Putamen (tissue), 1 donor: Measurements from ENCODE around the gene RPS6KB1.
"Not testable (repeated sequence)": the region's sequence is repeated elsewhere in the genome, so short reads cannot be mapped to it uniquely, and the experiment has no call there.

Experiments used
- DNase-seq: peaks from one replicate; pipeline ENCODE4 v3.0.0-alpha.2; 2016; ENCODE audit warnings: low spot score

The RPS6KB1 gene

DNA sequence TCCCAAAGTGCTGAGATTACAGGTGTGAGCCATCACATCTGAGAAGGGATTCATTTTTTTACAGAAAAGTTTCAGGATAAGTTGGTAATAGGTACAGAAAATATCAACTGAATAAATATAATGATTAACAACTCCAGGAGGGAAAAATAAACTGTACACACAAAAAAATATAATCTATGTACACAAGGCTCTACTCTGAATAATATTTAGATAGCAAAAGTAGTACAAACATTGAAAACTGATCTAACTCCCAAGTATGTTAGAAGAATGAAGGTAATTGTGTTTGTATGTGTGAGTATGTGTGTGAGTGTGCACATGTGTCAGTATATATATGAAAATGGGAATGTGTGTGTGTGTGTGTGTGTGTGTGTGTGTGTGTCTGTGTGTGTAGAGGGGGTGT, 20.6 kb upstream of the RPS6KB1 start:
- no peak for DNase-seq

DNA sequence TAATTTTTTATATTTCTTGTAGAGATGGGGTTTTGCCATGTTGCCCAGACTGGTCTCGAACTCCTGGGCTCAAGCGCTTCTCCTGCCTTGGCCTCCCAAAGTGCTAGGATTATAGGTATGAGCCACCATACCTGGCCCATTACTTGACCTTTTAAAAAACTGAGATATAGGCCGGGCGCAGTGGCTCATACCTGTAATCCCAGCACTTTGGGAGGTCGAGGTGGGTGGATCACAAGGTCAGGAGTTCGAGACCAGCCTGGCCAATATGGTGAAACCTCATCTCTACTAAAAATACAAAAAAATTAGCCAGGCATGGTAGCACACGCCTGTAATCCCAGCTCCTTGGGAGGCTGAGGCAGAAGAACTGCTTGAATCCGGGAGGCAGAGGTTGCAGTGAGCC, 19.5 kb upstream of the RPS6KB1 start:
- DNase-seq, result not testable (repeated sequence)

- no peak for DNase-seq
Measured at GRCh38 chr17:59874376-59874775, 18.5 kb upstream of the RPS6KB1 start.

DNA sequence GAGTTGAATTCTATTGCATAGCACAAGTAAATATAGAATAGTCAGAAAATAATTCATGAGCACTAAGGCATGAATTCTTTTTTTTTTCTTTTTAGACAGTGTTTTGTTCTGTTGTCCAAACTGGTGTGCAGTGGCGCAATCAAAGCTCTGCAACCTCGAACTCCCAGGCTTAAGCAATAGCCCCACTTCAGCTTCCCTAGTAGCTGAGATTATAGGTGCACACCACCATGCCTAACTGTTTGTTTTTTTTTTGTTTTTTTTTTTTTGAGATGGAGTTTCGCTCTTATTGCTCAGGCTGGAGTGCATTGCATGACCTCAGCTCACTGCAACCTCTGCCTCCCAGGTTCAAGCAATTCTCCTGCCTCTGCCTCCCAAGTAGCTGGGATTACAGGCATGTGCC, 16.8 kb upstream of the RPS6KB1 start:
- DNase-seq, result no peak

DNA sequence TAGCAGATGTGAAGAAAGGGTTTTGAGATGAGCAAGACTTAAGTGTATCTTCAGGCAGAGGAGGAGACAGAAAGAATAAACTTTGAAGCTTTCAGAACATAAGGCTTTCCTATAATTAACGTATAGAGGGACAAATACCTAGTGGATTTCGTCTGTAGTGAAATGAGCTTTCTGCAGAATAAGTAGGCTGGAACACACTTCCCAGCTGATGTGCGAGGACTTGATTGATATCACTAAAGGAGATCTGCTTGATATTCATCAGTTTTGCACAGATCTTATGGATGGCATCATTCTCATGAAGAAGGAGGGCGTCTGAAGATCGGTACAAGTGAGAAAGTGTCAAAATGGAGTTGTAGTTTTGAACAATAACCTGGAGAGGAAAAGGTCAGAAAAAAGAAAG, 15.0 kb upstream of the RPS6KB1 start:
- no peak for DNase-seq

GRCh38 chr17:59878624-59879023, 14.3 kb upstream of the RPS6KB1 start:
- no peak for DNase-seq

DNA sequence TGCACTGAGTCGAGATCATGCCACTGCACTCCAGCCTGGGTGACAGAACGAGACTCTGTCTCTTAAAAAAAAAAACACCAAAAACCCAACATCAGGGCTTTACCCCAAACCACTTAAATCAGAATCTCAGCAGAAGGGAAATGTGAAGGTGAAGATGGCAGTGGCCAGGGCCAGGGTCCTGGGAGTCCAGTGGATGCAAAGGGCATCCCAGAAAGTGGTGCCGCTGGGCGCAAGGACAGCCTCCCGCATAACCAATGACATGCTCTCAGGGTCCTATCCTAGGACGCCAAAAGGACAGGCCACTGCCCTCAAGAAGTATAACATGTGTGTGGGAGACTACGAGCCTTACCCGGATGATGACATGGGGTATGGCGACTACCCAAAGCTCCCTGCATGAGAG, 8.1 kb upstream of the RPS6KB1 start:
- no peak for DNase-seq

DNA sequence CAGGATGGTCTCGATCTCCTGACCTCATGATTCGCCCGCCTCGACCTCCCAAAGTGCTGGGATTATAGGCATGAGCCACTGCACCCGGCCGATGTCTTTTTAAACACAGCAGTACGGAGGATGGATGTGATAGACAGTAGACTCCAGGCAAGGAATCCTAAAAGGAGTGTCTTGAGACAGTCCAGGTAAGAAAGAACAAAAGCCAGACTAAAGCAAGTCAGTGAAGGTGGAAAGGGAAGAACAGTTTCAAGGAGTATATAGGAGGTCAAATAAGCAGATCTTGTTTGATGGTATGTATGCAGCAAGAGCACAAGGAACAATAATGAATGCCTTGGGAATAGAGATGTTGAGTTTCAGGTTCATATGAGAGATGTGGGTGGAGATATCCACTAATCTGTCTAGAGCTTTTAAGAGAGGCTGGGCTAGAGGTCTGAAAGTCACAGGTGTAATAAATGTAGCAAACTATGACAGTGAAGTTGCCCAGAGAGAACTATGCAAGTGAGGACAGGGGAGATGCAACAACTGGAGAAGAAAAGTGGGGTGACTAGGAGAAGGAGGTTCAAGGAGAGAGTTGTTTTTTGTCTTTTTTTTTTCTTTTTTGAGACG, 4.7 kb upstream of the RPS6KB1 start:
- DNase-seq, result no peak

DNA sequence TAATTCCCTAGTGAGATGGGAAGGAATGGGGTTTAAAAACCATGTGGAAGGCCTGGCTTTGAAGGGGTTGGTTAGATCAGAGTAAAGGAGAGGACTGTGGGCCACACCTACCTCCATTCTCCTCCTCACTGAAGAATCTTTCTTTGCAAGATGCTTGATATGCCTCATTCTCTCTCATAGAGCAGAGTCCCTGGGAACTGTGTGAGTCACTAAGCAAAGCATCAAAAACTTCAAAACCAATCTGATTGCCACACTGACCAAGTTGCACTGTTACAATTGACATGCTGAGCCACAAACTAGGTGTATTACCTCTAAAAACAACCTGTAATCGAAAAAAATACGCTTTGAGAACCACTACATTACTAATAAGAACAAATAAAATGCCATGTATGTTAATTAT, 2.2 kb upstream of the RPS6KB1 start:
- DNase-seq, result no peak

DNA sequence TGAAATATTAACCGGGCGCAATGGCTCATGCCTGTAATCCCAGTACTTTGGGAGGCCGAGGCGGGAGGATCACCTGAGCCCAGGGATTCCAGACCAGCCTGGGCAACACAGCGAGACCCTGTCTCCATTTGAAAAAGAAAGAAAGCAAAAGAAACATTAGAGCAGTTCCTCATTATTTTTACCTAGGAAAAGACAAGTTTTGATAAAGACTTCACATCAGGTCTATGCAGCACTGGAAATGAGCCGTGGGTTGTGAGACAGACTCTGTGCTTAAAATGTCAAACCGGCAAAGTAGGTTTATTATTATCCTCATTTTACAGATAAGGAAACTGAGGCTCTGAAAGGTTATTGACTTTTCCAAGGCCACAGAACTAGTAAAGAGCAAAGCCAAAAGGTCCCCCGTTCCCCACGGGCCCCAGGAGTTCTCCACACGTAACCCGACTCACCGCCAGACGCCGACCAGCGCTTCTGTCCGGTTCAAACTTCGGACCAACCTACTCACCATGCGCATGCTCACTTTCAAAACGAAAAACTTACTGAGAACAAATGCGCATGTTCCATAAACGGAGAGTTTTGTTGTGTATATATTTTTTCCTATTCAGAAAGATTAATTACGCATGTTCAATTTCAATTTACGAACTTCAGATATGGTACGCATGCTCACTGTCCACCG, 534 bp upstream of the RPS6KB1 start:
- DNase-seq, result peak; percentile 11

- peak; percentile 26 for DNase-seq
Measured at GRCh38 chr17:59893676-59894100, 767 bp downstream of the RPS6KB1 start.

DNA sequence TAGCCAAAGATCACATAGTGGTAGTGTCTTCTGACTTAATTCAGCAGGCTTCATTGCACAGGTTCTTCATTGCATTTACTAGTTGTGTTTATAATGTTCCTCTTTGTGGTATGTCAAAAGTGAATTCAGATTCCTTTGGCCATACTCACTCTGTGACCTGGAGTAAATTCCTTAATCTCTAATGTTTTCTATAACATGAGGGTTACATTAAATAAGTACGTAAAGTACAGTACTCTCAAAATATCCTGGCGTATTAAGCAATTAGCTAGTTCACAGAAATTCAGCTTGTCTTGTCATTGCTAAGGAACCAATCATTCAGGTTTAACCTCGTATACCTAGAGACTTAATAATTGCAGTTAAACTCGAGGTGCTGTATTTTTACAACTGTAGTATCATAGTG, 4.2 kb downstream of the RPS6KB1 start:
- no peak for DNase-seq

DNA sequence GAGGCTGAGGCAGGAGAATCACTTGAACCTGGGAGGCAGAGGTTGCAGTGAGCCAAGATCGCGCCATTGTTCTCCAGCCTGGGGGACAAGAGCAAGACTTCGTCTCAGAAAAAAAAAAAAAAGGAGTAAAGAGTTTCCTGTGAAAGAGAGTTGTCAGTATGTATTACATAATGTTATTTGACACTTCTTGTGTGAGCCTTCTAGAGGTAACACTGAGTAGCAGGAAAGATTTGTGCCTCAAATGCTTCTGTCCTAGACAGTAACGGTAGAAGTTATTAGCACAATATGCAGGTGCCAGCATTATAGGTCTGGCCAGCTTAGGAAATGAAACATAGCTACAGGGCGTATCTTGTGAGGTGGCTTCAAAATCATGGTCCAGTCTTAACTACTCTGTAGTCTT, 6.2 kb downstream of the RPS6KB1 start:
- no peak for DNase-seq

DNA sequence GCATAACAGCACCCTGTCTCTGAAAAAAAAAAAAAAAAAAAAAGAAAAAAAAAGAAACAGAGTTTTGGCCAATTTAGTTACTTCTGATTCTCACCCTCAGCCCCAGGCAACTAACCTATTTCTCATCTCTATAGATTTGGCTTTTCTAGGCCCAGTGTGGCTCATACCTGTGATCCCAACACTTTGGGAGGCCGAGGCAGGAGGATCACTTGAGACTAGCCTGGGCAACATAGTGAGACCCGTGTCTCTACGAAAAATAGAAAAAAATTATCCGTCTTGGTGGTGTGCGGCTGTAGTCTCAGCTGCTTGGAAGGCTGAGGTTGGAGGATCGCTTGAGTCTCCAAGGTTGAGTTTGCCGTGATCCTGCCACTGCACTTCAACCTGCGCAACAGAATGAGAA, 8.7 kb downstream of the RPS6KB1 start:
- no peak for DNase-seq

GRCh38 chr17:59903455-59903854, 10.5 kb downstream of the RPS6KB1 start:
- DNase-seq, result no peak

- no peak for DNase-seq
Measured at GRCh38 chr17:59907467-59907866, 14.5 kb downstream of the RPS6KB1 start.

DNA sequence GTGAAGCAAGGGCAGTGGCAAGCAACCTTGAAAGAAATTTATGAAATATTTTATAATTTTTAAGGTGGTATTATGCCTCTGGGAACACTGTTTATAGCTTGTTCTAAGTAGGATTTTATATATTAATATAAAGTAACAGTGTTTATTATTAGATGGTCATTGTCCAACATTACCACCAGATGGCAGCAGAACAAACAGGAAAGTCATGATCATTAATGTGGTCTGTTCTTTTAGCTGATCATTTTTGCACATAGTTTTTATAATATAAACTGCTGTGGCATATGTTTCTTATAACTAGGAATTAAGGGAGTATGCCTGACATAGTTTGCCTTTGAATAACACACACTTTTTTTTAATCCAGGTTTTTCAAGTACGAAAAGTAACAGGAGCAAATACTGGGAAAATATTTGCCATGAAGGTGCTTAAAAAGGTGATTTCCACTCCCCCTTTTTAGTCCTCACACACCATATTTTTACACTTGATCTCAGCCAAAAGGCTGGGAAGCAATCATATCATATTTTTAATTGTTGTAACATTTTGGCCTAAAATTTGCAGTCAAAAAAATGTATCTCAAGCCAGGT, 21.4 kb downstream of the RPS6KB1 start:
- no peak for DNase-seq

DNA sequence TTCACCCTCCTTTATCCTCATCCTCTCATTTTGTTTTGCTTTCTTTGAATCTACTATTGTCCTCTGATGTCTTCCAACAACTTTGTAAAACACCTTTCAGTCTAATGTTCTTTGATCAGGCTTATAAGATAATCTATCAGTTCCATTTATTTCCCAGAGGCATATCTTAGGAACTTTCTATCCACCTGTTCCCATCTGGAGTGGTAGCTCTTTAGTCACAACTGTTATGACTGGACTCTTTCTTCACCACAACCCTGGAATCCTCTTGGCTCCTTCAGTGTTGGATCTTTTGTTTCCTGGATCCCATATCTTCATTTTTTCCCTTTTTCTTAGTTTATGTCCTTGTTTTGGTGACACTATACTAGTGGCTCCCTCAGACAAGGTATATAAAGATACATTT, 23.5 kb downstream of the RPS6KB1 start:
- DNase-seq, result no peak

DNA sequence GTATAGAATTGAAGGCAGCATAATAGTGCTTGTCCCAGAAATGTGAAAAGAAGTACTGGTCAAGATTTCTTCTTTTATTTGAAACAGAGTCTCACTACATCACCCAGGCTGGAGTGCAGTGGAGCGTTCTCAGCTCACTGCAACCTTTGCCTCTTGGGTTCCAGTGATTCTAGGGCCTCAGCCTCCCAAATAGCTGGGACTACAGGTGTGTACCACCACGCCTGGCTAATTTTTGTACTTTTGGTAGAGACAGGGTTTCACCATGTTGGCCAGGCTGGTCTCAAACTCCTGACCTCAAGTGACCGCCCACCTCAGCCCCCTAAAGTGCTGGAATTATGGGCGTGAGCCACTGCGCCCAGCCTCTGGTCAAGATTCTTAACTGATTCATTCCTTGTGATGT, 27.7 kb downstream of the RPS6KB1 start:
- DNase-seq, result not testable (repeated sequence)

GRCh38 chr17:59930121-59930520, 37.2 kb downstream of the RPS6KB1 start:
- not testable (repeated sequence) for DNase-seq

DNA sequence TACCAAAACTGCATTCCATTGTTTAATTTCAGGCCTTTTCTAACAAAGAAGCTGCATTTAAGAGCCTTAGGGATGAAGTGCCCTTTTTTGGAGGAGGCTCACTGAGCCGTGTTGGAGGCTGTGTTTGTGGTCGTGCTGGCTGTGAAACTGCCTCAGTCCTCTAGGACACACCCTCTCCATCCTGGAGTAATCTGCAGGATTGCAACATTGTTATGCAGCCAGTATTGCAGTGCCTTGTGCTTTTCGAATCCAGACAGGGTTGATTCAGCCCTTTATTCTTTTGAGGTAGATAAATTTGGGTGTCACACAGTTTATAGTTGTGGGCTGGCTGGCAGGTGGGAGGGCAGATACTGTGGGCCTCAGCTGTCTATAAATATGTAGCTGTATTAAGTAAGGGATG, 37.8 kb downstream of the RPS6KB1 start:
- not testable (repeated sequence) for DNase-seq

DNA sequence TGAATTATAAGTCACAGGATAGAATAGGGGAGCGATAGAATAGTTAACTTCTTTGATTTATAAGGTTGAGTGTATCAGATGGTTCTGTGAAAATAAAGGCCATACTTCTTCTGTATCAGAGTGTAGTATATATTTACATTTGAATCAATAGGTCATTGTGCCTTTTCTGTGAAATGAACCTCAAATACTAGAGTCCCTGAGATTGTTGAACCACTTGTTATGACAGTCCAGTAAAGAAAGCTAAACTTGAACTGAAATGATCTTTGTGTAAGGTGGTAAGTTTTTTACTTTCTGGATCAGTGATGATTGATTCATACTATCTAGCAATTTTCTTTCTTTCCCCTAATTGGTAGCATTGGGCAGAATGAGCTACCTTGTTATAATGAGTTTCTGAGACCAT, 40.4 kb downstream of the RPS6KB1 start:
- DNase-seq, result not testable (repeated sequence)

- DNase-seq, result not testable (repeated sequence)
Measured at GRCh38 chr17:59940697-59941096, 47.8 kb downstream of the RPS6KB1 start.

DNA sequence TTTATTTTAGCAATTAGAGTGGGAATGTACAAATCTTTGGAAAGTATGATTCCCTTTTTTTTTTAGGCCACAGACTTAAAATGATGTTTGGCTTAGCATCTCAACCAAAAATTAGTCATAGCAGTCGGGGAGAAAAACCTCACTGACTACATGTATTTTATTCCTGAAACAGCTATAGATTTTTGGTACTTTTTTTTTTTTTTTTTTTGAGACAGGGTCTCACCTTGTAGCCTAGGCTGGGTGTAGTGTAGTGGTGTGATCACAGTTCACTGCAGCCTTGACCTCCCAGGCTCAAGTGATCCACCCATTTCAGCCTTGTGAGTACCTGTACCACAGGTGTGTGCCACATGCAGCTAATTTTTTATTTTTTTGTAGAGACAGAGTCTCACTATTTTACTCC, 48.2 kb downstream of the RPS6KB1 start:
- no peak for DNase-seq
